ENCODE results near the gene CFAP61. TPM values are rescaled to one million over a fixed set of nuclear protein-coding genes. Genes with fewer than 3 reads are reported as not detected.
"Not testable (repeated sequence)": the region's sequence is repeated elsewhere in the genome, so short reads cannot be mapped to it uniquely, and the experiment has no call there.

CFAP61 gene
- total and polyA plus RNA-seq, 7 donors, result 8.3 to 59.4 (median 24.5) TPM

GRCh38 chr20:20353576-20353975 is 301.2 kb downstream of the CFAP61 start:
- intact Hi-C loops (cut with DNase I), result no loop called here
- Histone ChIP-seq H3K36me3 (ENCODE audit: insufficient read depth in 1 of 2, low read depth in 1 of 2) (no peaks in the 10 kb centered on the region), H3K27me3 (ENCODE audit: insufficient read depth in 3 of 3, low read length in 2 of 3) (peaks cover 0 to 2% (median 0%) of the 10 kb centered on the region in 3 donors), H3K9me3 (no peaks in the 10 kb centered on the region), H3K4me3 (no peak overlapping the region), H3K4me1 (no peaks in the 10 kb centered on the region), H3K27ac (no peak overlapping the region)
- no peak for DNase-seq
- 78 to 86% (median 84%) methylated on average over 3 of the region's 3 CpGs for WGBS, 3 donors
- no peak for ATAC-seq
- no peak for TF ChIP-seq CTCF (IDR thresholded peaks at IDR 0.05)

- H3K4me1 ChIP-seq; H3K27me3 ChIP-seq (ENCODE audit: insufficient read depth in 3 of 3, low read length in 2 of 3); H3K9me3 ChIP-seq; ATAC-seq; DNase-seq; H3K4me3 ChIP-seq; H3K36me3 ChIP-seq (ENCODE audit: insufficient read depth in 1 of 2, low read depth in 1 of 2); H3K27ac ChIP-seq; intact Hi-C loops (cut with DNase I): not testable (repeated sequence)
Observed at GRCh38 chr20:20355503-20355902, 303.2 kb downstream of the CFAP61 start.

- H3K4me1 ChIP-seq, result no peaks in the 10 kb centered on the region
- no peak for ATAC-seq
Observed at GRCh38 chr20:20358801-20359200, 306.5 kb downstream of the CFAP61 start.

GRCh38 chr20:20359628-20360027 is 307.3 kb downstream of the CFAP61 start:
- WGBS, 3 donors, result 83 to 94% (median 91%) methylated on average over 6 of the region's 6 CpGs
- intact Hi-C loops (cut with DNase I), result loop anchor here in 1 of 2 donors (10.0 kb wide), 1 partner anchor 205 kb away; no protein-coding TSS in a partner anchor

More at GRCh38 chr20:20358801-20359200, 306.5 kb downstream of the CFAP61 start:
- no peak for DNase-seq
- Histone ChIP-seq H3K36me3 (ENCODE audit: insufficient read depth in 1 of 2, low read depth in 1 of 2) (no peaks in the 10 kb centered on the region), H3K9me3 (no peaks in the 10 kb centered on the region), H3K27ac (no peak overlapping the region), H3K27me3 (ENCODE audit: insufficient read depth in 3 of 3, low read length in 2 of 3) (peaks cover 0 to 32% (median 8%) of the 10 kb centered on the region in 3 donors), H3K4me3 (no peak overlapping the region)
- TF ChIP-seq CTCF (IDR thresholded peaks at IDR 0.05), result no peak
- intact Hi-C loops (cut with DNase I), result no loop called here

GRCh38 chr20:20360464-20360863 is 308.1 kb downstream of the CFAP61 start:
- intact Hi-C loops (cut with DNase I), result loop anchor here in 1 of 2 donors (10.0 kb wide), 1 partner anchor 204 kb away; no protein-coding TSS in a partner anchor
- Histone ChIP-seq H3K4me1 (no peaks in the 10 kb centered on the region), H3K9me3 (no peaks in the 10 kb centered on the region), H3K27ac (no peak overlapping the region), H3K27me3 (ENCODE audit: insufficient read depth in 3 of 3, low read length in 2 of 3) (peaks cover 1 to 48% (median 23%) of the 10 kb centered on the region in 3 donors), H3K4me3 (no peak overlapping the region), H3K36me3 (ENCODE audit: insufficient read depth in 1 of 2, low read depth in 1 of 2) (no peaks in the 10 kb centered on the region)
- 6 to 10% (median 7%) methylated on average over 6 of the region's 6 CpGs for WGBS, 3 donors
- ATAC-seq (peak; percentile 48 to 86 (median 78)), DNase-seq (no peak)
- TF ChIP-seq CTCF (IDR thresholded peaks at IDR 0.05), result peak; percentile 61

More at GRCh38 chr20:20359628-20360027, 307.3 kb downstream of the CFAP61 start:
- Histone ChIP-seq H3K4me1 (no peaks in the 10 kb centered on the region), H3K9me3 (no peaks in the 10 kb centered on the region), H3K27ac (no peak overlapping the region), H3K4me3 (no peak overlapping the region), H3K36me3 (ENCODE audit: insufficient read depth in 1 of 2, low read depth in 1 of 2) (no peaks in the 10 kb centered on the region), H3K27me3 (ENCODE audit: insufficient read depth in 3 of 3, low read length in 2 of 3) (peaks cover 0 to 40% (median 15%) of the 10 kb centered on the region in 3 donors)
- DNase-seq (no peak), ATAC-seq (no peak)
- TF ChIP-seq CTCF (IDR thresholded peaks at IDR 0.05), result no peak

Measured in psoas muscle (tissue), 8 donors.